AG09309 (cell line): ENCODE data around the gene CDK2.
A peak's percentile ranks its signal among the peaks of the same experiment; 100 is the strongest.
"Not testable (repeated sequence)": the region's sequence is repeated elsewhere in the genome, so short reads cannot be mapped to it uniquely, and the experiment has no call there.

ENCODE experiments used
- DNase-seq: peaks from one replicate; pipeline ENCODE4 v3.0.0-alpha.2; 2010; ENCODE audit warnings: low read depth
- H3K4me3 ChIP-seq: 2 replicates; pipeline ENCODE4 v1.5.1; 2011; ENCODE audit warnings: mild to moderate bottlenecking, low read depth, low read length, moderate library complexity; ENCODE audit not compliant: control insufficient read depth
- TF ChIP-seq, protein P1 (sequence below): IDR thresholded peaks from 2 replicates; pipeline ENCODE4 v1.5.1; 2011; ENCODE audit warnings: mild to moderate bottlenecking, low read depth, low read length, inconsistent platforms; ENCODE audit not compliant: insufficient read depth, control insufficient read depth; ENCODE audit errors: missing control alignments

CDK2 gene

DNA sequence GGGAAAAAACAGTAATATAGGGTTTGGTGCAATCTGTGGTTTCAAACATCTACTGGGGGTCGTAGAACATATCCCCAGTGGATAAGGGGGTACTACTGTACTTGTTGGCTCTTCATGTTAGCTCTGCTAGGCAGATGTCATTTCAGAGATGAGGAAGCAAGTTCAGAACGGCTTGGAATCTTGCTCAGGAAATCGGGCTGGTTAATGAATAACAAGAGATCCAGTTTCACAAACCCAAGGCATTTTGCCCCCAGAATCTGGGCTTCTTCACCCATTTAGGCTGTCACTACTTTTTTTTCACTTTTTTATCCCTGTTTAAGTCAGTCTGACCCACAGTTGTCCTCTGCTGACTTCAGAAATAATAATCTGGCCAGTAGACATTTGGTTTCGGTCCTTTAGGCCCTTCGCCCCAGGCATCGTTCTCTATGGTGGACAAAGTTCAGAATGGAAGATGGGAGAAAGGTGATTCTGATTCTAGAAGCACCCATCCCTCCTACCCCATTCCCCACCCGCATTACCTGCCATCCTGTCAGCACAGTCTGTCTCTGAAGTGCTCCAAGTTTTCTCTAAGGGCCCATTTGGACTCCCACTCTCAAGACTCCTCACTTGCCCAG lies 35.0 kb downstream of the CDK2 start:
- no peak overlapping the region for H3K4me3 ChIP-seq
- TF ChIP-seq, protein P1, sequence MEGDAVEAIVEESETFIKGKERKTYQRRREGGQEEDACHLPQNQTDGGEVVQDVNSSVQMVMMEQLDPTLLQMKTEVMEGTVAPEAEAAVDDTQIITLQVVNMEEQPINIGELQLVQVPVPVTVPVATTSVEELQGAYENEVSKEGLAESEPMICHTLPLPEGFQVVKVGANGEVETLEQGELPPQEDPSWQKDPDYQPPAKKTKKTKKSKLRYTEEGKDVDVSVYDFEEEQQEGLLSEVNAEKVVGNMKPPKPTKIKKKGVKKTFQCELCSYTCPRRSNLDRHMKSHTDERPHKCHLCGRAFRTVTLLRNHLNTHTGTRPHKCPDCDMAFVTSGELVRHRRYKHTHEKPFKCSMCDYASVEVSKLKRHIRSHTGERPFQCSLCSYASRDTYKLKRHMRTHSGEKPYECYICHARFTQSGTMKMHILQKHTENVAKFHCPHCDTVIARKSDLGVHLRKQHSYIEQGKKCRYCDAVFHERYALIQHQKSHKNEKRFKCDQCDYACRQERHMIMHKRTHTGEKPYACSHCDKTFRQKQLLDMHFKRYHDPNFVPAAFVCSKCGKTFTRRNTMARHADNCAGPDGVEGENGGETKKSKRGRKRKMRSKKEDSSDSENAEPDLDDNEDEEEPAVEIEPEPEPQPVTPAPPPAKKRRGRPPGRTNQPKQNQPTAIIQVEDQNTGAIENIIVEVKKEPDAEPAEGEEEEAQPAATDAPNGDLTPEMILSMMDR, result no peak
- DNase-seq, result no peak

DNA sequence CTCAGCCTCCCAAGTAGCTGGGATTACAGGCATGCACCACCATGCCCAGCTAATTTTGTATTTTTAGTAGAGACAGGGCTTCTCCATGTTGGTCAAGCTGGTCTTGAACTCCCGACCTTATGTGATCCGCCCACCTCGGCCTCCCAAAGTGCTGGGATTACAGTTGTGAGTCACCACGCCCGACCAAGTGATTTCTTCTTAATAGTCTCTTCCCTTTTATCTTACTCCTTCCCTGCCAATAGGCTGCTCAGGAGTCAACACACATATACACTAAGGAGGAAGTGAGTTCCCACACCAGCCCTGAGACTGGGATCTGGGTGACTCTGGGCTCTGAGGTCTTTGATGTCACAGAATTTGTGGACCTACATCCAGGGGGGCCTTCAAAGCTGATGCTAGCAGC lies 36.7 kb downstream of the CDK2 start:
- DNase-seq, result not testable (repeated sequence)

DNA sequence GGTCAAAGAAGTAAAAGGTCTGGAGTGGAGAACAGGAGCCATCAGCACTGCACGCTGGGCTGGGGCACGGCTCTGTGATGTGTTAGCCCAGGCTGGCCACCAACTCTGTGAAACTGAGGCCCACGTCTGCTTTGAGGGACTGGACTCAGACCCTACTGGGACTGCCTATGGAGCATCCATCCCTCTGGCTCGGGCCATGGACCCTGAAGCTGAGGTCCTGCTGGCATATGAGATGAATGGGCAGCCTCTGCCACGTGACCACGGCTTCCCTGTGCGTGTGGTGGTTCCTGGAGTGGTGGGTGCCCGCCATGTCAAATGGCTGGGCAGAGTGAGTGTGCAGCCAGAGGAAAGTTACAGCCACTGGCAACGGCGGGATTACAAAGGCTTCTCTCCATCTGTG lies 37.6 kb downstream of the CDK2 start:
- TF ChIP-seq, protein P1, result no peak
- H3K4me3 ChIP-seq, result no peak overlapping the region
- DNase-seq, result no peak

More for the DNA sequence above, 36.7 kb downstream of the CDK2 start:
- not testable (repeated sequence) for H3K4me3 ChIP-seq

DNA sequence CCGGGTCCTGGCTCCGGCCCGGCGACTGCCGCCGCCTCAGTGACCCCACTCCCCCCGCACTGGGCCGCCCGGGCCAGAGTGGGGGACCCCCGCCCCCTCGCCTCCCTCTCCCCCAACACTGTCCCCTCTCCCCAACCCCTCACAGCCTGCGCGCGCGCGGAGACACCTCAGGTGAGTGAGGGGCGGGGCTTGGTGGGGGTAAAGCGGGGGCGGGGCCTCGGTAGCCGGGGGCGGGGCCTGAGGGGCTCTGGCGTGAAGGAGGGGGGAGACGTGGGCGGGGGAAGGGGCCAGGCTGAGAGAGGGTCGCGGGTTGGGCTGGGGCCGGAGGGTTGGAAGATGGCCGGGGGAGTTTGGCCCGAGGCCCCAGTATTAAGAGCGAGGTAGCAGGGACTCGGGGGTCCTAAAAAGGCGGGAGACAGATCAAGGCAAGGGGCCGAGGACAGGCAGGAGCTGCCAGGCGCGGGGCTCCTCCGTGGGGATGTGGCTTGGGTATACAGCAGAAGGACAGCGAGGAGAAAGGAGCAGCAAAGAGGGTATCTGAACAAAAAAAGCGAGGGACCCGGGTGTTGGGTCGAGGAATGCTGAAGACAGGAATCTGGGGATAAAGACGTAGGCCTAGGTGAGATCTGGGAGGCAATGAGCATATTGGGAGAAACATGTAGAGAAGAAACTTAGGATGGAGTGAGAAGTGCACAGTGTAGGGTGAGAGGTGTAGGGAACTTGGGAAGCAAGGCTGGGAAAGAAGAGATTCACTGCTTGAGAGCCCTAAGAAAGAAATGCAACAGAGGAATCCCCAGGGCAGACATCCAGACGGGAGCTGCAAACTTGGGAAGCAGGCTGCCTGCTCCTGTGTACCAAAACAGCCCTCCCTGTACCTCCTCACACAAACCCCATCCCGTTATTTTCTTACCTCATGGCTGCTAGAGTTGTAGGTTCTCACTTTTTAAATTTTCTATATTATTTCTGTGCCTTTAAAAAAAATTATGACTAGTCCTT lies 41.2 kb downstream of the CDK2 start:
- no peak for DNase-seq
- peak overlapping the region; percentile 77 for H3K4me3 ChIP-seq
- TF ChIP-seq, protein P1, result no peak

DNA sequence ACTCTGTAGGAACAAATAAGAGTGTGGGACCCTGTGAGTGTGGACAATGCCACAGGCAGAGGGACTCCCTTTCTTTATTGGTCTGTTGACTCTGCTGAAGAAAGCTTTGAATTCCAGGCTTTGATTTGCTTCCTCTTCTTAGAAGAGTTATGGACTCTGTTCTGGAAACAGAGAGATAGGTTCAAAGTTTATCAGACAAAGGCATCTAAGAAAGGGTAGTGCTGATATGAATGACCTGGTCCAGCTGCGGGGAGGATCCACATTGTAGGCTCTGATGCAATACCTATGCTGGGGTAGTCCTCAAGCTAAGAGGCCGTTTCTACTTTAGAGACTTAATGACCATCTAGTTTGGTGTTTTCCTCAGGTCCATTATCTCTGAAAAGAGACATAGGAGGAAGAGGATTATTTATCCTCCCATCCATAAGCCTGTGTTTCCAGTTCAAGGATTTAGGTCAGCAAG lies 43.5 kb downstream of the CDK2 start:
- H3K4me3 ChIP-seq, result no peak overlapping the region
- DNase-seq, result no peak
- TF ChIP-seq, protein P1, result no peak

DNA sequence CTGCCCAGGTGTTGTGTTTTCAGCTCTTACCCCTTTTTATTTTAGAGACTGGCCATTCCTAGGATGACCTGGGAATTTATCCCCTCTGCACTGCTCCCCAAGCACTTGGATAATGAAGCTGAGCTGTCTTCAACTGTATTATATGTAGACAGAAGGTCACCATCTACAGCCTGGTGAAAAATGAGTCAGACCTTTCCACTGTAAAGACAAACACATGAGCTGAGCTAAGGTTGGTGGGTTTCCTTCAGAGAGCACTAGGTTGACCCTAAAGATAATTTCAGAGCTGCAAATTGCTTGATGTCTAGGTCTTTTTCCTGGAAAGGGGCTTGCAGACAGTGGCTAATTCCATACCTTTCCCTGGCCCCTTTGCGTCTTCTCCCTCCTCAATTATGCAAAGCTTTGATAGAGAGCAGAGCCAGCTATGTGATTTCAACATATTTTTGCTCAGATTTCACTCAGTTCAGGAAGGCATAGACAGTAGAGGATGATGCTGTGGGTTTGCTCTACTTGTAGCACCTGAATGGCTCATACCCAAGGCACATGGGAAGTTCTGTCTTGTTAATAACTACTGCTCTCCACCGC lies 45.0 kb downstream of the CDK2 start:
- H3K4me3 ChIP-seq, result no peak overlapping the region
- DNase-seq, result no peak
- TF ChIP-seq, protein P1, result no peak
